WERI-Rb-1 (cell line): ENCODE data around the gene CFAP52.

Experiments
- DNase-seq: peaks from one replicate; pipeline ENCODE4 v3.0.0-alpha.2; 2020
- H3K27ac ChIP-seq: fragments of 250-450 bp; sonication (Bioruptor Pico); 2 replicates; pipeline ENCODE4 v1.5.1; 2020; ENCODE audit warnings: mild to moderate bottlenecking, moderate library complexity
- H3K27me3 ChIP-seq: fragments of 250-450 bp; sonication (Bioruptor Pico); 2 replicates; pipeline ENCODE4 v1.5.1; 2021; ENCODE audit warnings: mild to moderate bottlenecking, low read depth, moderate library complexity; ENCODE audit not compliant: insufficient read depth, severe bottlenecking
- H3K36me3 ChIP-seq: fragments of 250-450 bp; sonication (Bioruptor Pico); 2 replicates; pipeline ENCODE4 v1.5.1; 2020; ENCODE audit warnings: mild to moderate bottlenecking, moderate library complexity
- H3K4me3 ChIP-seq: 2 replicates; pipeline ENCODE4 v1.5.1; 2011; ENCODE audit warnings: low read depth, mild to moderate bottlenecking, control low read depth, low read length
- H3K9me3 ChIP-seq: fragments of 250-450 bp; sonication (Bioruptor Pico); 2 replicates; pipeline ENCODE4 v1.5.1; 2021; ENCODE audit warnings: mild to moderate bottlenecking, moderate library complexity; ENCODE audit not compliant: severe bottlenecking
- CTCF ChIP-seq: IDR thresholded peaks from 2 replicates; pipeline ENCODE4 v1.5.1; 2011; ENCODE audit warnings: low read depth, mild to moderate bottlenecking, control low read depth, inconsistent platforms, low read length

Gene CFAP52

GRCh38 chr17:9677411-9677810 lies 101.0 kb downstream of the CFAP52 start:
- H3K9me3 ChIP-seq = peaks cover 3% of the 10 kb centered on the region
- no peaks in the 10 kb centered on the region for H3K27me3 ChIP-seq
- no peaks in the 10 kb centered on the region for H3K36me3 ChIP-seq
- TF ChIP-seq CTCF = no peak
- no peak overlapping the region for H3K4me3 ChIP-seq
- H3K27ac ChIP-seq = no peak overlapping the region
- DNase-seq = no peak

- H3K27me3 ChIP-seq = no peaks in the 10 kb centered on the region
- no peaks in the 10 kb centered on the region for H3K36me3 ChIP-seq
- no peak overlapping the region for H3K27ac ChIP-seq
- TF ChIP-seq CTCF = no peak
- no peak overlapping the region for H3K4me3 ChIP-seq
- H3K9me3 ChIP-seq = peaks cover 3% of the 10 kb centered on the region
- no peak for DNase-seq
Measured at GRCh38 chr17:9677896-9678295, 101.5 kb downstream of the CFAP52 start.

- Histone ChIP-seq H3K9me3 (peaks cover 2% of the 10 kb centered on the region), H3K36me3 (no peaks in the 10 kb centered on the region), H3K27ac (no peak overlapping the region), H3K4me3 (no peak overlapping the region), H3K27me3 (no peaks in the 10 kb centered on the region)
- no peak for DNase-seq
- TF ChIP-seq CTCF = no peak
Measured at GRCh38 chr17:9684955-9685621, 108.6 kb downstream of the CFAP52 start.
